Mesothelial cell of epicardium (in vitro differentiated cells): ENCODE results near the gene ATCAY. TPM values are rescaled to one million over a fixed set of nuclear protein-coding genes. Genes with fewer than 3 reads are reported as not detected.
"Not testable (repeated sequence)": the region's sequence is repeated elsewhere in the genome, so short reads cannot be mapped to it uniquely, and the experiment has no call there.

Source experiments
- DNase-seq, 2 experiments: peaks; one replicate each; pipeline ENCODE4 v3.0.0; 2021; ENCODE audit warnings: low spot score in 2 of 2; ENCODE audit not compliant: unreplicated experiment in 2 of 2
- H3K27ac Mint-ChIP-seq: 2 replicates; pipeline ENCODE4 v1.8.0; 2021; ENCODE audit warnings: mixed read lengths
- H3K27me3 Mint-ChIP-seq: 2 replicates; pipeline ENCODE4 v1.8.0; 2021; ENCODE audit warnings: low read depth, mixed read lengths
- H3K36me3 Mint-ChIP-seq: 2 replicates; pipeline ENCODE4 v1.8.0; 2021; ENCODE audit warnings: mixed read lengths
- H3K4me1 Mint-ChIP-seq: 2 replicates; pipeline ENCODE4 v1.8.0; 2021; ENCODE audit warnings: mixed read lengths
- H3K4me3 Mint-ChIP-seq: 2 replicates; pipeline ENCODE4 v1.8.0; 2021; ENCODE audit warnings: mild to moderate bottlenecking, moderate library complexity, mixed read lengths
- H3K9me3 Mint-ChIP-seq: 2 replicates; pipeline ENCODE4 v1.8.0; 2021; ENCODE audit warnings: mixed read lengths
- total RNA-seq: library from RNA; stranded (reverse); gene quantifications from 3 replicates; pipeline ENCODE4 v1.2.1, GENCODE V29; 2021
- TF ChIP-seq, protein P1 (sequence below): fragments of 200-600 bp; sonication (generic); IDR thresholded peaks from one replicate; pipeline ENCODE4 v1.5.0; 2021; ENCODE audit warnings: antibody characterized with exemption; ENCODE audit not compliant: unreplicated experiment

The ATCAY gene
- total RNA-seq, 1 donor from 2014 or later, result not detected

DNA sequence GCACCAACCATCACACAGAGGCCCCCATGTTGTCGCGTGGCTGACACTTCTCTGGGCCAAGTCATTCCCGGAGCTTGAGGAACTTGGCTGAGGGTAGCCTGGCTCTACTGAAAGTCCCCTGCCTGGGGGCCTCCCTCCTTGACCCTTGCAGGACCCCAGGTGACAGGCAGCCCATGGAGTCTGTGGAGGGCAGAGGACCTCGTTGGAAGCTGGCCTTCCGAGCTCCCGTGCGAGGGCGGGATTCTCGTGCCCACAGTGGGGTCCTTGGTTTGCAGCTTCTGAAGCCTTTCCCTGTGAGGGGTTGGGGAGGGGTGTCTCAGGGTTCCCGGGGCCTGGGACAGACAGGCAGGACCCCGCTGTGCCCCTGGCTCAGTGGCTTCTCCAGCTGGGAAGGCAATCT lies 68.8 kb downstream of the ATCAY start:
- Mint-ChIP-seq H3K27me3 (no peaks in the 10 kb centered on the region), H3K4me1 (peaks cover 6% of the 10 kb centered on the region), H3K27ac (no peak overlapping the region), H3K4me3 (no peak overlapping the region), H3K9me3 (no peaks in the 10 kb centered on the region), H3K36me3 (no peaks in the 10 kb centered on the region)
- no peak for DNase-seq
- TF ChIP-seq, protein P1, sequence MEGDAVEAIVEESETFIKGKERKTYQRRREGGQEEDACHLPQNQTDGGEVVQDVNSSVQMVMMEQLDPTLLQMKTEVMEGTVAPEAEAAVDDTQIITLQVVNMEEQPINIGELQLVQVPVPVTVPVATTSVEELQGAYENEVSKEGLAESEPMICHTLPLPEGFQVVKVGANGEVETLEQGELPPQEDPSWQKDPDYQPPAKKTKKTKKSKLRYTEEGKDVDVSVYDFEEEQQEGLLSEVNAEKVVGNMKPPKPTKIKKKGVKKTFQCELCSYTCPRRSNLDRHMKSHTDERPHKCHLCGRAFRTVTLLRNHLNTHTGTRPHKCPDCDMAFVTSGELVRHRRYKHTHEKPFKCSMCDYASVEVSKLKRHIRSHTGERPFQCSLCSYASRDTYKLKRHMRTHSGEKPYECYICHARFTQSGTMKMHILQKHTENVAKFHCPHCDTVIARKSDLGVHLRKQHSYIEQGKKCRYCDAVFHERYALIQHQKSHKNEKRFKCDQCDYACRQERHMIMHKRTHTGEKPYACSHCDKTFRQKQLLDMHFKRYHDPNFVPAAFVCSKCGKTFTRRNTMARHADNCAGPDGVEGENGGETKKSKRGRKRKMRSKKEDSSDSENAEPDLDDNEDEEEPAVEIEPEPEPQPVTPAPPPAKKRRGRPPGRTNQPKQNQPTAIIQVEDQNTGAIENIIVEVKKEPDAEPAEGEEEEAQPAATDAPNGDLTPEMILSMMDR, result no peak

DNA sequence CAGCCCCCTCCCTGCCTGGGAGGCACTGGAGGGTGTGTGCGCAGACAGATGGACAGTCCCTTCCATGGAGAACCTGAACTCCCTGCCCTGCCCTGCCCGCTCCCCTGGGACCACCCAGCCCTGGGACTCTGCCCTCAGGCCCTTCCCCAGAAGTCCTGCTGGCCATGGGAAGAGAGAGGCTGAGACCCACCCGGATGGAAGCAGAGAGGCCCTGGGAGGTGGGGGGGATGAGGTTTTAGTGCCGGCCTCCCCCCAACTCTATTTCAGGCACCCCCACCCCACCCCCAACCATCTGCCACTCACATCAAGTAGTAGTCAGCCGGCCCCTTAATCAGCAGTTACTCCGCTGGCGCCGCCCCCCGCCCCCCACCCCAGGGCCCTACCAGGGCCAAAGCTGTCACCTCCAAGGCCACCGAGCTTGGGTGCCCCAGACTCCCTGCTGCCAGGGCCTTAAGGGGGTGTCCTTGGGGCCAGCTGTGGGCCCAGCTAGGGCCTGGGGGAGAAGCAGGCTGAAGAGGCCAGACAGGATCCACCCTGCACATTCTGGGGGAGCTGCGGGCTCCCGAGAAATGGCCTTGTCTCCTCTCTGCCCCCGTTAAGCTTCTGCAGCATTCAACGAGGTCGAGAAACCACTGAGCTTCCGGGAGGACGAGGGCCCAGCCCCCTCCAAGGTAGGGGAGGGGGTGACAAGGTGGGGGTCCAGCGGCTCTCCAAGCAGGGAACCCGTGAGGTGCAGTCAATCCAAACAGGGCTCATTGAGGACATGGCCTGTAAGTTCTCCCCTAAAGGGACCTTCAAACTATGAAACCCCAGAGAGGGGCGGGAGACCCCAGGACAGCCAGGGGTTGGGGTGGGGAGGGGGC lies 69.7 kb downstream of the ATCAY start:
- Mint-ChIP-seq H3K4me3 (no peak overlapping the region), H3K36me3 (no peaks in the 10 kb centered on the region), H3K9me3 (no peaks in the 10 kb centered on the region), H3K27me3 (no peaks in the 10 kb centered on the region), H3K4me1 (peaks cover 6% of the 10 kb centered on the region), H3K27ac (no peak overlapping the region)
- no peak for DNase-seq
- TF ChIP-seq, protein P1, result no peak

DNA sequence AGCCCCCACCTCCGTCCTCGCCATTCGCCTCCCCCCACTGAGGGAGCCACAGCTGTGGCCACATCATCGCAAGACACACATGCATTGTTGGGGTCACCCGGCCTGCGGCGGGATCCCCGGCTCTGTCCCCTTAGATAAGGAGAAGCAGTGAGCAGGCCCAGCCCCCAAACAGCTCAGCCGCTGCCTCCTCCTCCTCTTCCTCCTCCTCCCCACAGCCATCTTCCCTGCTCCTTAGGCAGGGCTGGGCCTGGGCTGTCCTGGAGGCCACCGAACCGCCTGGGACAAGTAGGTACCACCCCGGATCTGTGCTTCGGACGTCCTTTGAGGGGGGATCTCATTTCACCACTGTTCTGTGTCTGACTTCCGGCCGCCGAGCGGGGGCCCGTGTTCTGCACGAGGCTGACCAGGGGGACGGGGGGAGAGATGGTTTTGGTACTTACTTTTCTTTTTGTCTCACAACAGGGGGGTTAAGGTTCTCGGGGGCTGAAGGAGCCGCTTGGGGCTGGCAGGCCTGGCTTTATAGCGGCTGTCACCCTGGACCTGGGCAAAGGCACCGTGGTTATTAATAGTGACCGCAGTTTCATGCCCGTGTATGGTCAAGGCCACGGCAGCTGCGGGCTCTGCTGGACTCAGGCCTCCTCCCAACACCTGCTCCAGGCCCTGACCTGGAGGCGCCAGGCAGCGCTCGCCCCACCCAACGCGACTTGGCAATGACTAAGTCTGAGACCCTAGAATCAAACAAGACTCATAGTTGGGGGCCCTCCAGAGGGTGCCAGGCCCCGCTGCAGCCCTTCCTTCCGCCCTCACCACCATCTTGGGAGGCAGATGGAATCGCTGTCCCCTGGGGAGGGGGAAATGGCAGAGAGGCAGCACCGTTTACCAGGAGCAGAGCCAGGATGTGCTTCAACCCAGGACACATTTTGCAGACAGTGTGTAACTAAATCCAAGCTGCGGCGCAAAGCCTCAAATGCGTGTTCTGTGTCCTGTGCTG lies 70.7 kb downstream of the ATCAY start:
- TF ChIP-seq, protein P1, result no peak
- DNase-seq, result no peak
- H3K4me1 Mint-ChIP-seq, result peaks cover 6% of the 10 kb centered on the region
- no peaks in the 10 kb centered on the region for H3K9me3 Mint-ChIP-seq
- peak overlapping the region; percentile 34 for H3K27ac Mint-ChIP-seq
- H3K4me3 Mint-ChIP-seq, result no peak overlapping the region
- no peaks in the 10 kb centered on the region for H3K36me3 Mint-ChIP-seq
- H3K27me3 Mint-ChIP-seq, result no peaks in the 10 kb centered on the region

DNA sequence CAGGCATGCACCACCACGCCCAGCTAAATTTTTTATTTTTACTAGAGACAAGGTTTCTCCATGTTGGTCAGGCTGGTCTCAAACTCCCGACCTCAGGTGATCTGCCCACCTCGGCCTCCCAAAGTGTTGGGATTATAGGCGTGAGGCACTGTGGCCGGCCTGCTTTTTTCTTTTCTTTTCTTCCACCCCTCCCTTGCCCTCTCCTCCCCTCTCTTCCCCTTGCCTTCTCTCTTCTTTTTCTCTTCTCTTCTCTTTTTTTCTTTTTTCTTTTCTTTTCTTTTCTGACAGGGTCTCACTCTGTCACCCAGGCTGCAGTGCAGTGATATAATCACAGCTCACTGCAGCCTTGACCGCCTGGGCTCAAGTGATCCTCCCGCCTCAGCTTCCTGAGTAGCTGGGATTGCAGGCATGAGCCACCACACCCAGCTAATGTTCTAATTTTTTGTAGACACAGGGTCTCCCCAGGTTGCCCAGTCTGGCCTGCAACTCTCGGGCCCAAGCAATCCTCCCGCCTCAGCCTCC lies 72.3 kb downstream of the ATCAY start:
- H3K27ac Mint-ChIP-seq, result peak overlapping the region; percentile 34
- not testable (repeated sequence) for H3K4me3 Mint-ChIP-seq

DNA sequence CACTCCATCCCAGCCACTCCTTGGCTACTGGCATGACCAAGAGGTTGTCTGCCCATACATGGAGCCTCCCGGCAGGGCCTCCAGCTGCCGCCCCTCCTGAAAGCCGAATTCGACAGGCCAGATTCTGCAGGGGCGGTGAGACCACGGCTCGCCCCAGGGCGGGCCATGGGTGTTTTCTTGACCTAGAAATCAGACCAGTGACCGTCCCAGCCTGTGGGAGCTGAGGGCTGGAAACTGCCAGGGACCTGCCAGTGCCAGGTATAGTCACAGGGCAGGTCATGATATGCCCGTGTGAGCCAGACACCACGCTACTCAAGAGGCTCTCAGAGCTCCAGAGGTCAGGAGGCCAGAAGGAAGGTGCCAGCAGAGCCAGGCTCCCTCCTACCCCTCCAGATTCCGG lies 73.6 kb downstream of the ATCAY start:
- H3K27ac Mint-ChIP-seq, result no peak overlapping the region
- H3K27me3 Mint-ChIP-seq, result no peaks in the 10 kb centered on the region
- TF ChIP-seq, protein P1, result no peak
- peaks cover 3% of the 10 kb centered on the region for H3K36me3 Mint-ChIP-seq
- no peaks in the 10 kb centered on the region for H3K9me3 Mint-ChIP-seq
- DNase-seq, result no peak
- H3K4me3 Mint-ChIP-seq, result no peak overlapping the region
- peaks cover 6% of the 10 kb centered on the region for H3K4me1 Mint-ChIP-seq

More for the DNA sequence above, 72.3 kb downstream of the ATCAY start:
- not testable (repeated sequence) for H3K4me1 Mint-ChIP-seq, DNase-seq, H3K9me3 Mint-ChIP-seq, H3K36me3 Mint-ChIP-seq, H3K27me3 Mint-ChIP-seq

DNA sequence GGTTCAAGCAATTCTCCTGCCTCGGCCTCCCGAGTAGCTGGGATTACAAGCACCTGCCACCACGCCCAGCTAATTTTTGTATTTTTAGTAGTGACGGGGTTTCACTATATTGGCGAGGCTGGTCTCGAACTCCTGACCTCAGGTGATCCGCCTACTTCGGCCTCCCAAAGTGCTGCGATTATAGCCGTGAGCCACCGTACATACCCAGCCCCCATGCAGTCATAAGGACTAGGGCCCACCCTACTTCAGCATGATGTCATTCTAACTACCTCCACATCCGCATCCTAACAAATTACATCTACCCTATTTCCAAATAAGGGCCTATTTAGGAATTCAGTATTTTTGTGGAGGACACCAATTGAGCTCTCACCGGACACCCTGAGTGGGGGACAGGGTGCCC lies 74.8 kb downstream of the ATCAY start:
- H3K4me1 Mint-ChIP-seq, DNase-seq, H3K4me3 Mint-ChIP-seq, H3K27me3 Mint-ChIP-seq, H3K27ac Mint-ChIP-seq, H3K36me3 Mint-ChIP-seq, H3K9me3 Mint-ChIP-seq: not testable (repeated sequence)
